GM08714 (cell line): ENCODE results near the gene RCN1.
"Not testable (repeated sequence)": the region's sequence is repeated elsewhere in the genome, so short reads cannot be mapped to it uniquely, and the experiment has no call there.

Experiments
- H3K4me3 ChIP-seq: fragments of 200-500 bp; sonication (Bioruptor generic); 2 replicates; pipeline ENCODE4 v1.5.1; 2014; ENCODE audit warnings: mild to moderate bottlenecking, low read length, inconsistent platforms
- ZNF274 ChIP-seq: IDR thresholded peaks from 2 replicates; pipeline ENCODE4 v1.6.1; 2012; ENCODE audit warnings: mild to moderate bottlenecking, low read depth, low read length

RCN1 gene

DNA sequence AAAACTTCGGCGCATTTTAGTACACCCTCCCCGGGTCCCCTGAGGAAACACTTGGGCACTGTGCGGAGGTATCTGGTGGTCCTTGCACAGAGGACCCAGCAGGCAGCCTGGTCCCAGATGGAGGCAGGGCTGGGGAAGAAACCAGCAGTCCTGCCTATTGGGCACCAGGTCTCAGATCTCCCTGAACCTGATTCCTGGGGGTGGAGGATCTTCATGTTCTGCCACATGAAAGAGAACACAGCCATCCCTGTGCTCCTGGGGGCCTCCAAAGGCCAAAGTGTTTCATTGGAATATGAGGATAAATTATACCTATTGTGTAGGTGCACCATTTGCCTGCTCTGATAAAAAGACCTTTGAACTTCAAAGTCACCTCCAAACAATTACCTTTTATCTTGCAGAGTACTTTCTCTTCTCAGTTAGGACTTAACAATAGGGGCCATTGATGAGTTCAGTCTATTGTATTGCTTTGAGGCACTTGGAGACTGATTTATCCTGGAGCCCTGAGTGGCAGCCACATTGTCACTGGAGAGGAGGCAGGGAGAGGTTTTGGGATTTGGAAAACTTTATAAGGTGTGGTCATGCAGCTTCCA lies 1.8 kb downstream of the RCN1 start:
- TF ChIP-seq ZNF274, result no peak
- H3K4me3 ChIP-seq, result peak overlapping the region; percentile 95

DNA sequence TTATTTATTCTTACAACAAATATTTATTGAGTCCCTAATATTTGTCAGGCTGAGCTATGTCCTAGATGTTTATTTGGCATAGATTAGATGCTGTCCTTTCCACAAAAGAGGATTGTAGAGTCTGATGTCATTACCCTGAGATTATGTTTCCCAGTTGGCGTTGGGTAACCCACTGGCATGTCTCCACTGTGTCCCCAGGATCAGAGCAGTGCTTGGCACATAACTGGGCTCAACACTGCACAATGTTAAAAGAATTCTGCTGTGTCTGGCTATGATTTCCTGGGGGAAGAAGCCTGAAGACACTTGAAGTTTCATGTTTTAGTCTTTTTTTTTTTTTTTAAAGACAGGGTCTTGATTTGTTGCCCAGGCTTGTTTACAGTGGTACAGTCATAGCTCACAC lies 4.0 kb downstream of the RCN1 start:
- TF ChIP-seq ZNF274, result no peak
- H3K4me3 ChIP-seq, result no peak overlapping the region

DNA sequence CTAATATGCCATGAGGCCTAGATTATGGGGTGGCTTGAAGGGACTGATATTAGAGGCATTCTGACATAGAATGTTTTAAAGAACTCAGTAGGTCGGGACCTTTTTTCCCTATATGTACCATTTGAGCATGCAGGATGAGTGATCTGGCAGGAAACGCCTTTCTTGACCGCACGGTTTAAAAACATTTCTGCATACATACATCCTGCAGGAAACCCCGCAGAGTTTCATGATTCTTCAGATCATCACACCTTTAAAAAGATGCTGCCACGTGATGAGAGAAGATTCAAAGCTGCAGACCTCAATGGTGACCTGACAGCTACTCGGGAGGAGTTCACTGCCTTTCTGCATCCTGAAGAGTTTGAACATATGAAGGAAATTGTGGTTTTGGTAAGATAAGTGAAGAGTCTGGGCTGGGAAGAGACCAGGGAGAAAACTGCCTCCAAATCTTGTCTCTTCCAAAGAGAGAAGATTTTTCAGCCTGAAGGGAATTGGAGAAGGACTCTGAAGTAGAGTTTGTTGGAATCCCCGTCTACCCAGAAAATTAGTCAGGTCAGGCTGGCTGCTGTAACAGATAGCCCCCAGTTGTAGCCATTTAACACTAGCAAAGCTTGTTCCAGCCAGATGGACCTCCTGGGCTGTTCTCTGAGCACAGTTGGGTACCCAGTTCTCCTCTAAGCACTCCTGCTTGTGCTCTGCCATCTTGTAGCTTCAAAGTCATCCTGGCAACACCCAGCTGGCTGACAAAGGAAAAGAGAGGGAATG lies 7.4 kb downstream of the RCN1 start:
- TF ChIP-seq ZNF274, result no peak
- H3K4me3 ChIP-seq, result no peak overlapping the region

DNA sequence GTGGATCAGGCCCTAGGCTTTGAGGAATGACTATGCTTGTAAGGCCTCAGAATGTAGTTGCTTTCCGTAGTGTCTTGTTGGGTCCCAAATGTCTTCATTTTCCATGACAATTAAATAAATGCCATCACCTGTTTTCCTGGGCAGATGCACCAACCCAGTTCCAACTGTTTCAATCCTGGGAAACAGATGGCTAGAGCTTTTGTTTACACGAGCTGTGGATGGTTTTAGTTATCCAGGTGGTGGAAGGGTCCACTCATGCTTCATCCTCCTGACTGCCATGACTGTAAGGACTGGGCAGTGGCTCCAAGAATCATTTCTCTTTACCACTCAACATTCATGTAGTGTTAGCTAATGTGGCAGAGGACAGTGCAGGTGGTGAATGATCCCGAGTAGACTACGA lies 8.6 kb downstream of the RCN1 start:
- no peak overlapping the region for H3K4me3 ChIP-seq
- no peak for TF ChIP-seq ZNF274

DNA sequence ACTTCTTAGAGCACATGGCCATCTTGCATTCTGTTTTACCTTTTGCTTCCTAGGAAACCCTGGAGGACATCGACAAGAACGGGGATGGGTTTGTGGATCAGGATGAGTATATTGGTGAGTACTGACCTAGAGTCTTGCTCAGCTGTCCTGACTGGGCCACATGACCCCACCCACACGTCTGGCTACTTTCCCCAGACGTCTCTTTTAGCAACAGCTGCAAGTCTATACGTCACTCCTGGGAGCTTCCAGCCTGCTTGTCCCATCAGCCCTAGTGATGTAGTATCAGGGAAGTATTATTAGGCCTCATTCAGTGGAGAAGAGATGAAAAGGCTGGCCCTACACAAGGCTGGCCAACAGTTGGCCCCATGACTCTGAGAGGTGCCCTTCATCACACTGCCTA lies 9.6 kb downstream of the RCN1 start:
- TF ChIP-seq ZNF274, result no peak
- no peak overlapping the region for H3K4me3 ChIP-seq

DNA sequence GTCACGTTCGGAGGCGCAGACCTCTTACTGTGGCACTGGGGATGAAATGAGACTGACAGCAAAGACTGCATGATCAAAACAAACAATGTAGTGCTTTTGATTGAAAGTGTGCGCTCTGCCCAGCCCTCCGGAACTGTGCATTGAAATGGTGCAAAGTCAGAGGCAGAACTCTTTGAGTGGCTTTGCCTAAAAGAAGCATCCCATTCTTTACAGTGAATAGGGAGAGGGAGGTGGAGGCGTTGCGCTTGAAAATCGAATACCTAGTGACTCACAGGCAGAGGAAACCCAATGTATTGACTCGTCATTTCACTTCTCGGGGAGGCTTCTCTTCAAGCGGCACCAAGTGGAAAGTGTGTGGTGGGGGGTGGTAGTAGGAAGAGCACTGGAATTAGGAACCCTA lies 10.9 kb downstream of the RCN1 start:
- no peak for TF ChIP-seq ZNF274

DNA sequence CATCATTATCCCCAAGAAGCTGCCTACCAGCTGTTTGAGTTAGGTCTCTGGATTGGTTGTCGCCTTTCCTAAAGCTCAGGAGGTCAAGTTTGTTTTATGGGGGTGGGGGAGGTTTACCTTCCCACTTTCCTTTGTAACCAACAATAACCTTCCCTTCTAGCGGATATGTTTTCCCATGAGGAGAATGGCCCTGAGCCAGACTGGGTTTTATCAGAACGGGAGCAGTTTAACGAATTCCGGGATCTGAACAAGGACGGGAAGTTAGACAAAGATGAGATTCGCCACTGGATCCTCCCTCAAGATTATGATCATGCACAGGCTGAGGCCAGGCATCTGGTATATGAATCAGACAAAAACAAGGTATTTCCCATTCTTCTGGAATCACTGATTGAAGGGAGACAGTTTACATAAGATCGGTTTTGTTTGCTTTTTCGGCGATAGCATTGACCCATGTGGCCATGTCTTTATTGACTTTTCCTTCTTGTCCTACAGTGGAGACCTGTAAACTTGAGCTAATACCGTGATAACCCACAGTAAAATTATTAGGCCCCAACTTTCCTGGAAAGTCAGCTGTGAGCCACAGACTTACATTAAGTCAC lies 12.3 kb downstream of the RCN1 start:
- H3K4me3 ChIP-seq, result not testable (repeated sequence)

More for the DNA sequence above, 10.9 kb downstream of the RCN1 start:
- no peak overlapping the region for H3K4me3 ChIP-seq

DNA sequence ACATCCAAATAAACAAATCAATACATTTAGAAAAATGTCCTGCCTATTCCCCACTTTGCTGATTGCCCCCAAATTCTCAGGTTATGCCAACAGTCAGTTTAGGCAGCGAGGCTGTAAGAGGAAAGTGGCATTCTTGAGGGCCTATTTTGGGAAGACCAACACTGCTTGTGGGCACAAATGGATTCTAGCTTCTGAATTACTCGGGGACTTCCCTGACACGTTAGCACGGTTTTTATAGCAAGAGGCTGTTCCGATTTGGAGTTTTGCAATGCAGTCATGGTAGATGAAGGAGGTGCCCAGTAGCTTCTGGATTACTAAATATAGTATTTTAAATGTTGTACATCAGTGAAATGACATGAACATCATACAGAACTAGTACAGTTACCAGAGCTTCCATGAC lies 13.1 kb downstream of the RCN1 start:
- TF ChIP-seq ZNF274, result no peak
- no peak overlapping the region for H3K4me3 ChIP-seq

DNA sequence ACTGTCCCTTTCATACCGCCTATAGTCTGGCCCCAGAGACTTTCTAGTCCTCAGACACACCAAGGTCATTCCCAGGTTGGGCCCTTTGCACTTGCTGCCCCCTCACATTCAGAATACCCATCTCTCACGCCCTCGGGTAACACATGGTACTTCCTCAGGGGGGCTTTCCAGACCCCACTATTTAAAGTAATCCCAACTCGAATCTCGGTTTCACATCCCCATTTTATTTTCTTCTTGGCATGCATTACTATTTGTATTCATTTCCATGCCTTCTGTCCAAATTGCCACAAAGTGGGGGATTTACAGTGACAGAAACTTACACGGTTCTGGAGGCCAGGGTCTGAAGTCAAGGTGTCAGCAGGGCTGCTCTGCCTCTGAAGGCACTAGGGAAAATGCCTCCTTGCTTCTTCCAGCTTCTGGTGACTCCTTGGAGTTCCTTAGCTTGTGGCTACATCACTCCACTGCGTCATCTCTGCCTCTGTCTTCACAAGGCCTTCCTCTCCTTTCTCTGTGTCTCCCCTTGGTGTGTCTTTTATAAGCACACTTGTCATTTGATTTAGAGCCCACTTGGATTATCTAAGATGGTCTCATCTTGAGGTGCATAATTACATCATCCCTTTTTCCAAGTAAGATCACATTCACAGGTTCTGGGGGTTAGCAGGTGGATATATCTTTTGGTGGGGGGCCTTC lies 15.1 kb downstream of the RCN1 start:
- no peak overlapping the region; the same call in 1 of the 2 replicates for H3K4me3 ChIP-seq
- no peak for TF ChIP-seq ZNF274

DNA sequence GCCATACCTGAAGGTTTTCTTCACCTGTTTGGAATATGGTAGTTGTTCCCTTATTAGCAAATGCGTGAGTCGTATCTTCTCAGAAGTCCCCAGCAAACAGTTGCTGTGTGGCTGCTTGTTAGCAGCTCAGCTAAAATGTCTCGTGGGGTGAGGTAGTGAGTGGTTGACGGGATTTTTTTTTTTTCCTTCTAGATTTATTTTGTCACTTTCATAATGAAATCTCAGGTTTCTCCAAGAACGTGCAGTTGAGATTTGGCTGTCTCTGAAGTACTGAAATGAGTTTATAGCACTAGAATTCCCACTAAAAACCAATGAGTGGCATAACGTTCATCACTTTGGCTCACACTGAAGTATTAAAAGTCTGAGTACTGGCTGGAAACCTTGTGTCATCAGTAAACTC lies 16.8 kb downstream of the RCN1 start:
- no peak overlapping the region for H3K4me3 ChIP-seq
- TF ChIP-seq ZNF274, result no peak

DNA sequence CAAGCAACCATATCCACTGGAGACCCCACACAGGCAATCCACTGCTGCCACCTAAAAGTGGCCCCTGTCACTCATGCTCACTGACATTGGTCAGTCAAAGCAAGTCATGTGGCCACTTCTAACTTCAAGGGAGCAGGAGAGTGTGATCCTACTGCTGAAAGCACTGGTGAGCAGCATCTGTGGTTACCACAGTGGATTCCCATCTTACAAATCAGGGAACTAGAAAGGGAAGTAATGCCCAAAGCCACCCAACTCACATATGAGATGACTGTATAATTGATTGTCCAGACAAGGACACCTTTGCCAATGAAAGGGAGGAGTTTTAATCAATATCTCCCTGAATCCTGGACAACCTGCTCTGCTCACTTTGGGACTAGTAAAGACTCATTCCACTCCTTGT lies 17.7 kb downstream of the RCN1 start:
- no peak for TF ChIP-seq ZNF274
- no peak overlapping the region for H3K4me3 ChIP-seq

DNA sequence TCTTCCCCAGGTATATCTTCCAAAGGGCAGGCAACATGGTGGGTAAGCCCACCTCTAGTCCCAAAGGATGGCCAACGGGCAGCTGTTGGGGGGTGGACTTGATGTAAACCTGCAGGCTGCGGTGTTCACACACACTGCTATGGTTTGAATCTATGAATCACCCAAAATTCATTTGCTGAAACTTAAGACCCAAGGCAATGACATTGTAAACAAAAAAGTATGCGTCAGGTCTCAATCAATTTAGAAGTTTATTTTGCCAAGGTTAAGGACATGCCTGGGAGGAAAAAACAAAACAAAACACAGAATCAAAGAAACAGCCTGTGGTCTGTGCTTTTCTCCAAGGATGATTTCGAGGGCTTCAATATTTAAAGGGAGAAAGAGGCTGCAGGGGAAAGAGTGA lies 18.3 kb downstream of the RCN1 start:
- TF ChIP-seq ZNF274, result no peak
- H3K4me3 ChIP-seq, result no peak overlapping the region

DNA sequence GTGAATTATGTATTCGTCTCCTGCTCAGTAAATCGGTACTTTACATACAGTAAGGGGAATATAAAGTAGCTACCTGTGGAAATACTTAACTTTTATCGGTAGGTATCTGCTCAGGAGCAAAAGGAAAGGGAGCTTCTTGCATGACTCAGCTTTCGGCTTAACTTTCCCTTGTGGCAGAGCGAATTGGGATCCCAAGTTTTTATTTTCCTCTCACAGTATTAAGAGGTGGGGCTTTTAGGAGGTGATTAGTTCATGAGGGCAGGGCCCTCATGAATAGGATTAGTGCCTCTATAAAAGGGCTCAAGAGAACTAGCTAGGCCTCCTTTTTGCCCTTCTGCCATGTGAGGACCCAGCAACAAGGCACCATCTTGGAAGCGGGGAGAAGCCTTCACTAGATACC lies 18.7 kb downstream of the RCN1 start:
- H3K4me3 ChIP-seq, result no peak overlapping the region
- TF ChIP-seq ZNF274, result no peak

DNA sequence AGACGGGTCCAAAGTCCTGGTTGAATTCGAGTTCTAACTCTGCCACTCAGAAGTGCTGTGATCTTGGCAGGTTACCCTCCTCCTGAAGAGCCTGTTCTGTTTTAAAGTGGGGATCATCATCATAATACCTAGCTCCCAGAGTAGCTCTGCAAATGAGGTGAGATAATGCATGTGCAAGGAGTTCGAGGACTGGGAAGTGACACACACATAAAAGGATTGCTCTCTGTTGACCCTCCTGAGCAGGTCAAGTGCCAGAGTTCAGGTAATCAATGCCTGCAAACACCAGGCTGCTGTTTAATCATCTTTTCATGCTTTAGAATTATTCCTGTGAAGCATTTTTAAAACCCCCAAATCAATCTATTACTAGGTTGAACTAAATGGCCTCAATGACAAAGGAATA lies 19.9 kb downstream of the RCN1 start:
- no peak overlapping the region for H3K4me3 ChIP-seq
- no peak for TF ChIP-seq ZNF274

DNA sequence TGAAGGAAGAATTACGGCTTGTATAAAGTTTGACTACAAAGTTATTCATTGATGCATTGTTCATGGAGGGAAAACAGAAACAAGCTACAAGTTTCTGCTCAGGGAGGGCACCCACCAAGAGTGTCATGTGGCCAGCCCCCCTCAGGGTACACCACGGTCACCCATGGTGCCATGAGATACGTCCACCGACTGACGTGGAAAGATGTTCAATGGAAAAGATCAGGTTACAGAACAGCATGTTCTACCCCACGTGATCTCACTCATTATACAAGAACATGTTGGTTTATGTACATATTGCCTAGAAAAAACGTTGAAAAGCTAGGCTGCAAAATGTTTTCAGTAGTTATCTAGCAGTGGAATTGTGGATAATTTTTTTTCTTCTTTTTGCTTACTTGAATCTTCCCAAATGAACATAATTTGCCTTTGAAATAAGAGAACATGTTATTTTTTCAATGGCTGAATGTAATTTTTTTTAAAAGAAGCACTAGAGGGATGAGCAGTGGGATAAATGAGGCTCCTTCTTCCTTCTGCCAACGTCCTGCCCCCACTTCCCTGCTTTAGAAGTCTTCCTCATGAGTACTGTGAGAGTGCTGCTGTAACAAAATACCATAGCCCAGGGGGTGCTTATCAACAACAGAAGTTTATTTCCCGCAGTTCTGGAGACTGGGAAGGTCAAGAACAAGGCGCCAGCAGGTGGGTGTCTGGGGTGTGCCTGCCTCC lies 22.5 kb downstream of the RCN1 start:
- TF ChIP-seq ZNF274, result no peak

DNA sequence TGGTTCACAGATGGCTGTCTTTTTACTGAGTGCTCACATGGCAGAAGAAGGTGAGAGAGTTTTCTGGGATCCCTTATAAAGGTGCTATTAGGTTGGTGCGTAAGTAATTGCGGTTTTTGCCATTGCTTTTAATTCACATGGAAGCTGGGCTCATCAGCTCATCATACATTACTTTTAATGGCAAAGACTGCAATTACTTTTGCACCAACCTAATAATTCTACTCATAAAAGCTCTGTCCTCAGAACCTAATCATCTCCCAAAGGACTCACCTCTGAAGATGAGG lies 23.0 kb downstream of the RCN1 start:
- H3K4me3 ChIP-seq, result no peak overlapping the region
- TF ChIP-seq ZNF274, result no peak

More for the DNA sequence above, 22.5 kb downstream of the RCN1 start:
- no peak overlapping the region for H3K4me3 ChIP-seq
